GM03348 (cell line): ENCODE data around the gene MAP3K5.

Experiments
- DNase-seq: peaks from one replicate; pipeline ENCODE4 v3.0.0; 2012; ENCODE audit warnings: low spot score

Gene MAP3K5

DNA sequence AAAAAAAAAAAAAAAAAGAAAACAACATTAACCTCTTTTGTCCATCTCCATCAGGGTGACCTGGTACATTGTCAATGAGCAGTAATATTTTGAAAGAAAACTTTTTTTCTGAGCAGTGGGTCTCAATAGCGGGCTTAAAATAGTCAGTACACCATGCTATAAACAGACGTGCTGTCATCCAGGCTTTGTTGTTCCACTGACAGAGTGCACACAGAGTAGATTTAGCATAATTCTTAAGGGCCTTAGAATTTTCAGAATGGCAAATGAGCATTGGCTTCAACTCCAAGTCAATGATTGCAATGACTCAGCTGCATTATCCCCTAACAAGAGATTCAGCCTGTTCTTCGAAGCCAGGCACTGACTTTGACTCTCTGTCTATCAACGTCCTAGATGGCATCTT lies 277.7 kb downstream of the MAP3K5 start:
- DNase-seq: no peak

DNA sequence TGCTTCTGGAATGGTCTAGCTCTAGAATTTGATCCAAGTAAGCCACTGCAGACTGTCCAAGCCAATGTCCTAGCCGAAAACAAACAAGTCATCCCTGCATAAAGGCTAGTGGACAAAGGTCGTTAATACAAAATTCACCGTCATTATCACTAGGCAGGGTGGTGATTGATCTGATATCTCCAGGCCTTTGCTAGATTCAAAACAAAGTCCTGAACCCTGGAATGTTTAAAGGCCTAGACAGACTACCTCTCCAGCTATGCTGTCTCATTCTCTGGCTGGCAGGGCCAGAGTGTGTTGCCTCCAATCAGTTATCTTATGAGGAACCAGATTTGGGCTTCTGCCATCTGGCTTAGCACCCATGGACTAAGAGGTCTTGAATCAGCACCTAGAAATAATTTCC lies 280.4 kb downstream of the MAP3K5 start:
- DNase-seq: no peak

DNA sequence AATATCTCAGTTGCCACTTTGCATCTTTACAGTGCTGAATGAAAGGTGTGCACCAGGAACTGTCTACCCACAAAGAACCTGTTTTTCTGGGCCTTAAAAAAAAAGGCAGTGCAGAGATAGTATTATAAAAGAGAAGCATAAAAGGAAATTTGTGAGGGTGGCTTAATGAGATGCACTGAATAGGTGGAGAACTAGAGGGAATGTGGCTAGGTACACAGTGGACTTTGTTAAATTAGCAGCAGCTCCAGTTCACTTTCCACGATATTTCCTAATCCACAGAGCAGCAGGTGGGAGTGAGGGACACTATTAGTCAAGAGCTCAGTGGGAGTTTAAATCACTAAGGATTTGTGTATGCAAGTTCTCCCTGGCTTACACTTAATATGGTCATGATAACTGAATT lies 280.9 kb downstream of the MAP3K5 start:
- DNase-seq: no peak

DNA sequence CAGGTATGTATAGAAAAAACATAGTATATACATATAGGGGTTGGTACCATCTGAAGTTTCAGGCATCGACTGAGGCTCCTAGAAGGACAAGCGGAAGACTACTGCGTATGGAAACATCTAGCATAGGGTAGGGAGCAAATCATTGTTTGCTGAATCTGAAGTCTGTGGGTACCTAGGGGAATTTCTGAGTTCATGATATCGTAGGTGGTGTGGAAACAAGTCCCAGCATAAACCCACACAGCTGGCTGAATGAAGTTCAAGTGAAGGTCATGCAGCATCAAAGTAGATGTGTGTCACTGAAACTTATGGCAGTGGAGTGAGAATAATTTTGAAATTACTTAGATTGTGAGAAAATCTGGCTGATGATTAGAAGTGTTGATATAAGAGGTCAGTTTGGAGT lies 281.5 kb downstream of the MAP3K5 start:
- DNase-seq: no peak

DNA sequence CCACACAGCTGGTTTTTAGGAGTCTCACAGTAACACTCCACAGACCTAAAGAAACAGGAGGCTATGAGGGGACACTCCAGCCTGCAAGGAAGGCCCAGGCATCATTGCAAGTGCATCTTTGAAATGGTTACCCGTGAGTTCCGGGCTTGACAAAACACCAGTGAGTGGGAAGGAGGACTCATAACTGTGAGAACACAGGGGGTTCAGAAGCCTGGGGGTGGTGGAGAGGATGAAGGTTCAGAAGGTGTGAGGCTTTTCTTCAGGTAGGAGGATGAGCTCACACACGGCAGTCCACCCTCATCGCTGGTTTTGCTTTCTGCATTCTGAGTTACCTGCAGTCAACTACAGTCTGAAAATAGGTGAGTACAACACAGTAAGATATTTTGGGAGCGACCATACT lies 282.0 kb downstream of the MAP3K5 start:
- DNase-seq: no peak

DNA sequence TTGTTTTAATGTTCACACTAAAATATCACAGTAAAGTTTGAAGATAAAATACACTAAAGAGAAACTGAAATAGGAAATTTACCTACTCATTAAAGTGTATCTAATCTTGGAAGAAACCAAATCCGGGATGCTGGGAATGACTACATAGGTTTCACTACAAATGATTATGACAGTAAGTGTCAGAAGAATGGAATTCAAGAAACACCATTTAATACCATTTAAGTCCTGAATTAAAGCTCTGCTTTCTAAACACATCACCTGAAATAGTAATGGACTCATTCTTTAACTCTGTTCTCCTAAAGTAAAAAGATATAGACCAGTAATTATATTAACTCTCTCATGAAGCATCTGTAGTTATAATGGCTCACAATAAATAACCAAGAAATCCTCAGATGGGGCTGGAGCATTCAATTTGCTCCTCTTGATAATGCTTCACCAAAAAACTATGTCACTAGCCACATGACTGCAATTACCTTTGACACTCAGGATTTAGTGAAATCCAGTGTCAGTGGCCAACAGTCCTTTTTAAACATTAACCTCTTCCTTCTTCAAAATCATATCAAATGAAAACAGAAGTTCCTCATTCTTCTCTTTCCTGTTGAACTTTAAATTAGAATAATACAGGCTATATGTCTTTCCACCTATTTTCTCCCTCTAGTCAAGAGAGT lies 283.4 kb downstream of the MAP3K5 start:
- DNase-seq: no peak
